ENCODE measurements around the gene TLR1. TPM values are rescaled to one million over a fixed set of nuclear protein-coding genes. Genes with fewer than 3 reads are reported as not detected.

Gene TLR1
- polyA plus RNA-seq, 1 of the 3 experiments (the other 2 are of a cell fraction) = not detected

DNA sequence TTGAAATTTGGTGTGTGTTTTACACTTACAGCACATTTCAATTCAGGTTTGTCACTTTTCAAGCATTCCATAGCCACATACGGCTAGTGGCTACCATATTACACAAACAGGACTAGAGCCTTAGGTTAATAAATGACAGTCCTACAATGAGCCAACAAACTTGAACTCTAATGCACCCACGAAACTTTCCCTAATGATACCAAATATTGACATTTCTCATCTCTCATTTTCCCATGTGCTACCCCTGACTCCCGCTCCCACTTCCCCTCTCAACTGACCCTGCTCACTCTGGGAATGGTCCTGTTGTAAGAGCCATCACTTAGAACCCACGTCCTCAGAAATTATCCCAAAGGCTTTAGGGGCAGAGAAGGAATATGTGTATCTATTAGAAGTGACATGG is 16.9 kb downstream of the TLR1 start (continued):
- no peak for TF ChIP-seq SMC3 (IDR thresholded peaks at IDR 0.05; ENCODE audit: low read depth, low read length)
- no peak for TF ChIP-seq EP300 (IDR thresholded peaks at IDR 0.05; ENCODE audit: borderline replicate concordance in 1 of 2, low read depth in 1 of 2, low read length in 1 of 2)
- no peak for TF ChIP-seq NRF1 (IDR thresholded peaks at IDR 0.05; ENCODE audit: low read depth, low read length)
- no peak for TF ChIP-seq POLR2AphosphoS5 (IDR thresholded peaks at IDR 0.05; ENCODE audit: low read depth, low read length)

- POLR2A ChIA-PET = no interaction called here
These were observed 18.6 kb downstream of the TLR1 start for GRCh38 chr4:38785901-38786402.

More at GRCh38 chr4:38785901-38786402, 18.6 kb downstream of the TLR1 start:
- Histone ChIP-seq H3K79me2 (ENCODE audit: insufficient read depth) (no peaks in the 10 kb centered on the region), H3K9me3 (no peaks in the 10 kb centered on the region), H3F3A (replicated peaks; ENCODE audit: insufficient read depth) (no peaks in the 10 kb centered on the region), H3K4me1 (ENCODE audit: control insufficient read depth in 1 of 2, insufficient read depth in 2 of 2, low read depth in 1 of 2, low read length in 1 of 2) (no peaks in the 10 kb centered on the region), H2AFZ (ENCODE audit: low read depth) (no peak overlapping the region), H3K4me2 (no peak overlapping the region), H3K27me3 (ENCODE audit: insufficient read depth) (peaks cover 5% of the 10 kb centered on the region; the same call in 1 of the 2 replicates), H4K20me1 (ENCODE audit: insufficient read depth) (no peaks in the 10 kb centered on the region), H3K9me2 (no peaks in the 10 kb centered on the region), H3K4me3 (ENCODE audit: low read depth in 2 of 2, low read length in 1 of 2) (no peak overlapping the region), H3K9ac (no peak overlapping the region), H3K27ac (ENCODE audit: low read depth in 2 of 2, low read length in 1 of 2) (no peak overlapping the region), H3K36me3 (replicated peaks in 1 of 2; ENCODE audit: control insufficient read depth in 1 of 2, insufficient read depth in 2 of 2, low read length in 1 of 2) (no peaks in the 10 kb centered on the region)
- no peak for DNase-seq
- WGBS (ENCODE audit: low lambda C conversion rate) = 87% methylated on average over 8 of the region's 8 CpGs
- CTCF ChIA-PET = interaction anchor here (0.9 to 8.0 kb wide), 6 partner anchors 17 to 606 kb away, joined by 3 to 88 read pairs (median 5); no protein-coding TSS in a partner anchor
- TF ChIP-seq REST (IDR thresholded peaks at IDR 0.05; ENCODE audit: low read depth, low read length) (no peak), CTCF (IDR thresholded peaks at IDR 0.05) (no peak), NRF1 (IDR thresholded peaks at IDR 0.05; ENCODE audit: low read depth, low read length) (no peak), EZH2phosphoT487 (IDR thresholded peaks at IDR 0.05; ENCODE audit: borderline replicate concordance, low read depth) (no peak), RAD21 (IDR thresholded peaks at IDR 0.05; ENCODE audit: low read length) (no peak), RCOR1 (IDR thresholded peaks at IDR 0.05; ENCODE audit: low read length) (no peak), MXI1 (IDR thresholded peaks at IDR 0.05; ENCODE audit: low read depth, low read length) (no peak), USF1 (IDR thresholded peaks at IDR 0.05; ENCODE audit: borderline replicate concordance, low read depth) (no peak), TCF12 (IDR thresholded peaks at IDR 0.05) (no peak), CHD2 (IDR thresholded peaks at IDR 0.05; ENCODE audit: low read length, partially characterized antibody) (no peak), GATA2 (CRISPR knock-in tag; IDR thresholded peaks at IDR 0.05) (no peak), YY1 (IDR thresholded peaks at IDR 0.05; ENCODE audit: low read depth) (no peak), TEAD4 (IDR thresholded peaks at IDR 0.05; ENCODE audit: borderline replicate concordance, insufficient read depth) (no peak), FOXM1 (IDR thresholded peaks at IDR 0.05; ENCODE audit: low read depth) (no peak), TAF1 (IDR thresholded peaks at IDR 0.05; ENCODE audit: borderline replicate concordance, low read depth, low read length) (no peak)
- TF ChIP-seq, protein P1, sequence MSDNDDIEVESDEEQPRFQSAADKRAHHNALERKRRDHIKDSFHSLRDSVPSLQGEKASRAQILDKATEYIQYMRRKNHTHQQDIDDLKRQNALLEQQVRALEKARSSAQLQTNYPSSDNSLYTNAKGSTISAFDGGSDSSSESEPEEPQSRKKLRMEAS (IDR thresholded peaks at IDR 0.05; ENCODE audit: low read depth) = no peak
